Caco-2 (cell line): ENCODE data around the gene SLC4A1. TPM values are rescaled to one million over a fixed set of nuclear protein-coding genes. Genes with fewer than 3 reads are reported as not detected.

Experiments used
- BruUV-seq: library from RNA; stranded (reverse); fragments of 400-500 nt; replicated peaks from 2 replicates; lab custom pipeline; 2021; lab: Mats Ljungman, UMichigan
- CTCF ChIA-PET: fragments of 300-600 bp; sonication (Branson Sonifier 250); formaldehyde crosslinking; loops from one replicate; lab custom pipeline; 2022; ENCODE audit warnings: antibody characterized with exemption; lab: Charles Lee
- POLR2A ChIA-PET: fragments of 300-600 bp; sonication (Branson Sonifier 250); formaldehyde crosslinking; loops from one replicate; lab custom pipeline; 2022; ENCODE audit warnings: antibody characterized with exemption; lab: Charles Lee
- DNase-seq, 2 experiments: peaks; one replicate each; pipeline versions ENCODE4 v3.0.0 to v3.0.0-alpha.2; 2020 to 2022
- H3K27me3 ChIP-seq: replicated peaks from 2 replicates; pipeline ENCODE4 v1.6.0; 2011; ENCODE audit warnings: low read length; ENCODE audit not compliant: control insufficient read depth, insufficient read depth
- H3K36me3 ChIP-seq: 2 replicates; pipeline ENCODE4 v1.5.1; 2011; ENCODE audit warnings: low read length; ENCODE audit not compliant: control insufficient read depth, insufficient read depth
- H3K4me1 ChIP-seq: fragments of 250-450 bp; sonication (Bioruptor Pico); 2 replicates; pipeline ENCODE4 v1.5.1; 2020; ENCODE audit warnings: mild to moderate bottlenecking
- H3K4me3 ChIP-seq: 2 replicates; pipeline ENCODE4 v1.5.1; 2011; ENCODE audit warnings: low read depth, mild to moderate bottlenecking, control low read depth, low read length
- H3K9me3 ChIP-seq: fragments of 250-450 bp; sonication (Bioruptor Pico); 2 replicates; pipeline ENCODE4 v1.5.1; 2020; ENCODE audit warnings: mild to moderate bottlenecking, moderate library complexity
- H3K27ac Mint-ChIP-seq: one replicate; pipeline ENCODE4 v1.8.0; 2022; ENCODE audit warnings: mixed read lengths; ENCODE audit not compliant: unreplicated experiment
- H3K27me3 Mint-ChIP-seq: one replicate; pipeline ENCODE4 v1.8.0; 2022; ENCODE audit warnings: mixed read lengths; ENCODE audit not compliant: insufficient read depth, unreplicated experiment
- H3K36me3 Mint-ChIP-seq: one replicate; pipeline ENCODE4 v1.8.0; 2022; ENCODE audit warnings: mild to moderate bottlenecking, mixed read lengths; ENCODE audit not compliant: insufficient read depth, unreplicated experiment
- H3K4me1 Mint-ChIP-seq: one replicate; pipeline ENCODE4 v1.8.0; 2022; ENCODE audit warnings: low read depth, mixed read lengths; ENCODE audit not compliant: unreplicated experiment
- H3K4me3 Mint-ChIP-seq: one replicate; pipeline ENCODE4 v1.8.0; 2022; ENCODE audit warnings: mild to moderate bottlenecking, moderate library complexity, mixed read lengths; ENCODE audit not compliant: unreplicated experiment
- H3K9me3 Mint-ChIP-seq: one replicate; pipeline ENCODE4 v1.8.0; 2022; ENCODE audit warnings: mixed read lengths; ENCODE audit not compliant: unreplicated experiment
- CTCF ChIP-seq, 2 experiments: fragments of 200-600 bp in 1 of 2; IDR thresholded peaks; 1 replicate in 1 of 2; 2 replicates in 1 of 2; pipeline versions ENCODE4 v1.5.1 to v1.8.0; 2011 to 2022; ENCODE audit warnings: antibody characterized with exemption in 1 of 2, control low read depth in 1 of 2, inconsistent platforms in 1 of 2, low read depth in 1 of 2, low read length in 1 of 2, mild to moderate bottlenecking in 1 of 2, moderate library complexity in 1 of 2; ENCODE audit not compliant: insufficient read depth in 1 of 2, severe bottlenecking in 1 of 2, unreplicated experiment in 1 of 2
- intact Hi-C: fragments of 100-400 bp; cut with micrococcal nuclease; formaldehyde crosslinking; loops from one replicate; pipeline ENCODE4 v1.10.0; 2022; ENCODE audit not compliant: unreplicated experiment
- total RNA-seq: library from RNA; stranded (reverse); gene quantifications from 2 replicates; pipeline ENCODE4 v1.2.3, GENCODE V29; 2022

SLC4A1 gene
- total RNA-seq, 1 experiment from 2014 or later, result not detected

- H3K36me3 Mint-ChIP-seq, result no peaks in the 10 kb centered on the region
- no TSS peak for BruUV-seq
- no peaks in the 10 kb centered on the region for H3K36me3 ChIP-seq
- H3K4me1 Mint-ChIP-seq, result no peaks in the 10 kb centered on the region
- TF ChIP-seq CTCF (IDR thresholded peaks at IDR 0.05; ENCODE audit: insufficient read depth in 1 of 2, low read depth in 1 of 2, low read length in 1 of 2, severe bottlenecking in 1 of 2, unreplicated experiment in 1 of 2), result no peak
- no peak overlapping the region for H3K4me3 ChIP-seq
- peaks cover 8% of the 10 kb centered on the region for H3K27me3 Mint-ChIP-seq
- POLR2A ChIA-PET, result no interaction called here
- no peak overlapping the region for H3K4me3 Mint-ChIP-seq
- no peaks in the 10 kb centered on the region for H3K9me3 Mint-ChIP-seq
- H3K27ac Mint-ChIP-seq, result no peak overlapping the region
- DNase-seq, result no peak
- H3K27me3 ChIP-seq, result no peaks in the 10 kb centered on the region
- H3K4me1 ChIP-seq, result no peaks in the 10 kb centered on the region
- CTCF ChIA-PET, result no interaction called here
- intact Hi-C loops, result no loop called here
- H3K9me3 ChIP-seq, result no peaks in the 10 kb centered on the region
Observed at GRCh38 chr17:44284024-44284400, 16.1 kb upstream of the SLC4A1 start.

- H3K36me3 Mint-ChIP-seq, result no peaks in the 10 kb centered on the region
- H3K27ac Mint-ChIP-seq, result no peak overlapping the region
- no peak overlapping the region for H3K4me3 Mint-ChIP-seq
- CTCF ChIA-PET, result no interaction called here
- H3K36me3 ChIP-seq, result no peaks in the 10 kb centered on the region
- DNase-seq, result no peak
- no peaks in the 10 kb centered on the region for H3K4me1 ChIP-seq
- H3K4me1 Mint-ChIP-seq, result no peaks in the 10 kb centered on the region
- no peak for TF ChIP-seq CTCF (IDR thresholded peaks at IDR 0.05; ENCODE audit: insufficient read depth in 1 of 2, low read depth in 1 of 2, low read length in 1 of 2, severe bottlenecking in 1 of 2, unreplicated experiment in 1 of 2)
- no TSS peak for BruUV-seq
- H3K27me3 ChIP-seq, result no peaks in the 10 kb centered on the region
- H3K4me3 ChIP-seq, result no peak overlapping the region
- intact Hi-C loops, result no loop called here
- peaks cover 7% of the 10 kb centered on the region for H3K27me3 Mint-ChIP-seq
- no peaks in the 10 kb centered on the region for H3K9me3 Mint-ChIP-seq
- POLR2A ChIA-PET, result no interaction called here
- H3K9me3 ChIP-seq, result no peaks in the 10 kb centered on the region
Observed at GRCh38 chr17:44283344-44284023, 15.5 kb upstream of the SLC4A1 start.

GRCh38 chr17:44282264-44282663 is 14.3 kb upstream of the SLC4A1 start:
- Mint-ChIP-seq H3K36me3 (no peaks in the 10 kb centered on the region), H3K4me3 (no peak overlapping the region), H3K27ac (no peak overlapping the region), H3K9me3 (no peaks in the 10 kb centered on the region), H3K27me3 (no peaks in the 10 kb centered on the region), H3K4me1 (no peaks in the 10 kb centered on the region)
- Histone ChIP-seq H3K4me1 (no peaks in the 10 kb centered on the region), H3K9me3 (no peaks in the 10 kb centered on the region), H3K36me3 (no peaks in the 10 kb centered on the region), H3K27me3 (no peaks in the 10 kb centered on the region), H3K4me3 (no peak overlapping the region)
- TF ChIP-seq CTCF (IDR thresholded peaks at IDR 0.05; ENCODE audit: insufficient read depth in 1 of 2, low read depth in 1 of 2, low read length in 1 of 2, severe bottlenecking in 1 of 2, unreplicated experiment in 1 of 2), result no peak
- intact Hi-C loops, result no loop called here
- no TSS peak for BruUV-seq
- no peak for DNase-seq
- CTCF ChIA-PET, result interaction anchor here (0.6 to 0.7 kb wide), 2 partner anchors 15 to 80 kb away, joined by 3 read pairs; partner anchors contain the start of gene SLC4A1
- POLR2A ChIA-PET, result no interaction called here
